ENCODE measurements around the gene FAM107A.
A peak's percentile ranks its signal among the peaks of the same experiment; 100 is the strongest.

Gene FAM107A

DNA sequence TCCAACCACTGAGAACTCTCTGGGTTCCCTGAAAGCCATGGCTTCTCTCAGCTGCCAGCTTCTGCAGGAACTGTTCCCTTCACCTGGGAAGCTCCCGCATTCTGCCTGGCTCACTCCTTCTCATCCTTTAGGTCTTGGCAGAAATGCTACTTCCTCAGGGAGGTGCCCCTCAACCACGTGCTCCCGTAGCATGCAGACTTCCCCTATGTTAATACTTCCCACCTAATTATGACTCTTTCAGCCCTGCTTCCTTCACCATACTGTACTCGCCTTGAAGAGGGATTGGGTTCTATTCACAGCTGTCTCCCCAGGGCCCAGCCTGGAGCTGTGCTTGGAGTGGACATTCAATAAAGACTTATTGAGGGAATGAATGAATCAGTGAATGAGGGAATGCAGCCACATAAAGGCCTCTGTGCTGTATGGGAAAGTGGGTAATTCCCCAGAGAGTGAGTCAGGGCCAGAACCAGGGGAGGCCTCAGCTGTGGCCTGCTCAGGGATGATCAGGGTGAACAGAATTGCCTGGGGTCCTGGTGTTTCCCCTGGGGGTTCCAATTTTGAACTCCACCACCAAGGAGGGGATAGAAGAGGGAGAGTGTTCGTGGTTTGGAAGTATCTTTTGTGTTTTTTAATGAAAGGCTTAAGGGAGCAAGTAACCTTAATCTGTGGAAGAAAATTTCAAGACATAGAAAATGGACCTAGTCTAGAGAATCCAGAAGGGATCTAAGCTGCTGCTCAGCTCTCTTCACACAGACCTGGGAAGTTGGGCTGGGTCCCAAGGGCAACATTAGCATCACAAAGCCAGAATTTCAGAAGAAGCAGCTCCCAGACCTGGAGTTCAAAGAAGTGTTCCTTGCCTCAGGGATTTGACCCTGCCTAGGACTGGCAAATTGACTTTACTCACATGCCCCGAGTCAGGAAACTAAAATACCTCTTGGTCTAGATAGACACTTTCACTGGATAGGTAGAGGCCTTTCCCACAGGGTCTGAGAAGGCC, 14.6 kb upstream of the FAM107A start:
- no peak for DNase-seq (ENCODE audit: low read depth)

DNA sequence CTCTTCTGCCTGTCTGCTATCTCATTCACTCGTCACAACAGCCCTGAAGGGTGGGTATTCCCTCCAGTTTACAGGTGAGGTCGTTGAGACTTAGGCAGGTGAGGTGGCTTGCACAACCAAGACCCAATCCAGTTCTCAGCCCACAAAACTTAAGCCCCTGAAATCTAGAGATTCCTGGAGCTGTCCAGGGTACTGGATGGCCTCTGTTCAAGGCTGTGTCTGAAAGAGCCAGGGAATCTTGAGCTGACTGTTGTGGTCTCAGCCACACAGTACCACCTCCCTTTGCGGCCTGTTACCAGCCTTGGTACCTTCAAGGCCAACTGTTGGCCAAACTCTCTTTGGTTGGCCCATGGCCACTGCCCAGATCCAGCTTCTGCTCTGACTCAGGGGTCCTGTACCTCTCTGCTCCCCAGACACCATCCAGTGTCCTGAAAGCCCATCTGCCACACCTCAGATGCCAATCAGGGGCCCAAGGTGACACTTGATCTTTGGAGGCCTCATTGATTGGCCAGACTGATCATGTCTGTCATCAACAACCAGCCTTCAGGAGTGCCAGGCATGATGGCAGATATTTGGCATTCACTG, 10.9 kb upstream of the FAM107A start:
- DNase-seq (ENCODE audit: low read depth), result no peak

DNA sequence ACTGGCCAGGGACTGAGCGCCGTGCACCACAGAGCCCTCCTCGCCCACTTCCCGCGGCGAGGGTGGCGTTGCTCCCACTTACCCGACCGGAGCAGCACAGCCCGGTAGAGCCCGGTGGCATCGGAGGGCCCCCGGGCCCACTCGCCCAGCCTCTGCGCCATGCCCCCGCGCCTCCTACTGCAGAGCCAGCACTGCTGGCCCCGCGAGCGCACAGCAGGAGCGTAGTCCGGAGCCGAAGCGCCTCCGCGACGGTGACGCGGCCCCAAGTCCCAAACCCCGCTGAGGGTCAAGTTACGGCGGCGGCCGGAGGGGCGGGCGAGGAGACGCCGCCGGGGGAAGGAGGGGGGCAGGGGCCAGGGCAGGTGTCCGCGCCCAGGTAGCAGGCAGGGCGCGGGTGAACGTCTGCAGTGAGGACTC, 9.6 kb upstream of the FAM107A start:
- no peak for DNase-seq (ENCODE audit: low read depth)

DNA sequence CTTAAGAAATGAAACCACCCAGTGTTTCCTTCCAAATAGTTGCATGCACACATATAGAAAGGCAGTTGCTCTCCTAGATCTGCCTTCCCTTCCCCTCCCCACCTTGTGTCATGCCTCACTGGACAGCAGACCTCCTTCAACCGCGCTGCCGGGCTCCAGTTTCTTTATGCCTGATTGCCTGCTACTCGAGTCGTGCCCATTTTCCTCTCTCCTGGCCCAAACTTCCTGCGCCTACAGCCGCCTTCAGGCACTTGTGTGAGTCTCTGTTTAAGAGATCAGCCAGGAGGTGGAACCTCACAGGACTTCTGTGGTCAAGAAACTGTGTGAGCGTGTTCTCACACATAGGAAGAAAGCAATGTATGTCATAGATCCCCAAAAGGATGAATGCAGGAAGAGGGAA, 8.8 kb upstream of the FAM107A start:
- DNase-seq (ENCODE audit: low read depth), result no peak

DNA sequence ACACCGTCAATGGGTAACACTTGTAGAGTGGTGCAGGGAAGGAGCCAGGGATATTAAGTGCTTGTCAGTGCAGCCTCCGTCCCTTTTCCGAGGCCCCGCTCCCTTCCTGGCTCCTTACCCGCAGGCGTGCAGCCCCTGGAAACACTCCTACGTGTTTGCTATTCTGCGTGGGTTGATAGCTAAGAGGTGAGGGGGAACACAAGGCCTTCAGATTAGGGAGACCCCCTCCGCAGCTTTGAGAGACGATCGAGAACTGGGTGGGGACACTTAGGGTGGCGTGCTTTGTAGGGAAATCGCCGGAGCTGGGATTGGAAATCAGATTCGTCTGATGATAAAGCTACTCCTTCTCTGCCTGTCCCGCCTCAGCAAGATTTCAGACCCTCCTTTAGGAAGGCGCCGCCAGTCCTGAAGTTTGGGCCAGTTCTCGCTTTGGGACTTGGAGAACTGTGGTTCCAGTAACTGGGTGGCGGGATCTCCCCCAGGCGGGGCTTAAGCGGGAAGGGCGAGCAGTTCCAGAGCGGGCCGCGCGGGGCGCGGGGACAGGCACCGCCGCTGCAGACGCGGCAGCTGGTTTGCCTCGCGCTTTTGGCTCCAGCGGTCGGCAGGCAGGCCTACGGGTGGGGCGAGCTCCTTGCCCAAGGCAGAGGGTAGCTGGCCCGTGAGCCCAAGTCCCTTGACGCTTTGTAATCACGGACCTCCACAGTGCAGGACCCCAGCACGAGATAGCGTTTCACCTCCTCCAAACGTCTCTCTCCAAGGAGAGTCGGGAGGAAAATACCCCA, 8.0 kb upstream of the FAM107A start:
- peak; percentile 35 for DNase-seq (ENCODE audit: low read depth)

DNA sequence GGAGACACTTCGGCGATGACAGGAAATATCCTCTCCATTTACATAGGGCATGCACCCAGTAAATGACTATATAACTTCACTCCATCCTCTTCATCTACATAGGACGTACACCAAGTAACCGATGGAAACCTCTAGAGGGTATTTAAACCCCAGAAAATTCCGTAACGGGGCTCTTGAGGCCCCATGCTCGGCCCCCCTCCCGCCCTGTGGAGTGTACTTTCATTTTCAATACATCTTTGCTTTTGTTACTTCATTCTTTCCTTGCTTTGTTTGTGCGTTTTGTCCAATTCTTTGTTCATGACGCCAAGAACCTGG, 7.5 kb upstream of the FAM107A start:
- DNase-seq (ENCODE audit: low read depth), result no peak

DNA sequence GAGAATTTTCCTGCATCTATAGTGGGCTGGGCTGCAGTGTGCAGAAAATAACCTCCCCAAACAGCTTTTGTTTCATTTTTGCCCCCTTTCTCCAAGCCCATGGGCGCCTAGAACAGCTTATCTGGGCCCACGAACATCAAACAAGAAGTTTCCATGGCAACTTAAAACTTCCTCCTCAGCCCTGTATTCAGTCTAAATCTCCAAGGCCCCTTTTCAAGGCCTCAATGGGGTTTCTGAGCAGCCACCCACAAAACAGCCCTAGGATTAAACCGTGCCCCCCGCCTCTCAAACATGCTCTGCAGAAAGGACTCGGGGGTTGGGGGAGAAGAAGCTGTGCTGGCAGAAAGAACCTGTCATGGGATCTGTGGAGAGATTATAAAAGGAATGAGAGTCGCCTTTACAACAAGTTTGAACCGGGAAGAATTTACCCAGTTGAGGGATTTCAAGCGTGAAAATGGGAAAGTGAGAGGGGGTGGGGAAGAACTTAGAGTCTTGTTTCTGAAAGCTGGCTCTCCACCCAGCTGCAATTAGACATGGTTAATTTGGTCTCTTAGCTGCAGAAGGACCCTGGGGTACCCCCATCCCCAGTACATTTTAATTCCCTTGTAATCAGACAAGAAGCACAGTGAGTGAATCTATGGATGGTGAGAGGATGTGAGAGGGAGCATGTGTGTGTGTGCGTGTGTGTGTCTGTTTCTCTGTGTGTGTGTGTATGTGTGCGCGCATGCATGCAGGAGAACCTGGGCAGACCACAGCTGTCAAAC, 4.3 kb upstream of the FAM107A start:
- DNase-seq (ENCODE audit: low read depth), result no peak

DNA sequence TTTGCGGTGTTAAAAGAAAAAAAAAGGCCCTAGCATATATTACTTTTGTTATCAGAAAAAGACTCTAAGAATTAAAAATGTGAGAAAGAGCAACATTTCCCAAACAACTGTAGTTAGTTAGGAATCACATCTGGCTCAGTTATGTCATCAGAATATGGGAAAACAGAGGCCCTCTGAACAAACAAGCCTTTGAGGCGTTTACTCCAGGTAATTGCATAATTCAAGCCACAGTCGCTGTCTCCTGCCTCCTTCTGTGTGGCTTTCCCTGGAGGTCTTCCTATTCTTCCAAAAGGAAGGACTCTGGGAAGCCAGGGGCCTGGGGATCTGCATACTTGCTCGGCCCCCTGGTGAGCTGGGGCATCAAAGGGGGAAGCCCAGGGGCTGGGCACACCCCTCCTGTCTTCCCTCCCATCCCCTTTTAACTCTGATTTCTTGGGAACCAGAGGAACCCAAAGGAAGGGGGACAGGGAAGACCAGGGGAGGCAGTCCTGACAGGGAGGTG, 3.7 kb upstream of the FAM107A start:
- no peak for DNase-seq (ENCODE audit: low read depth)

DNA sequence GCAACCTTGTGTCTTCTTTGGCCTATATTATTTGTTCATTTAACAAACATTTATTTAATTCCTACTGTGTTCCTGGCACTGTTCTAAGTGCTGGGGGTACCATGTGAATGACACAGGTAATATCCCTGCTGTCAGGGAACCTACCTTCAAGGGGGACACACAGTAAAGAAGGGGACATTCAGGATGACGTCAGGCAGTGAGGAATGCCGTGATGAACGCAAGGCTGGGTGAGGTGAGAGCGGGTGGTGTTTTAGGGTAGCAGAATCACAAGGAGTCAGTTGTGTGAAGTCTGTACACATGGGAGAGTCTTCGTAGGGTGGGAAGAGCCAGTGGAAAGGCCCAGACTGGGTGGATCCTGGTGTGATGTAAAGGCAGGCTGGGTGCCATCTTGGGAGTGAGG, 1.7 kb upstream of the FAM107A start:
- no peak for DNase-seq (ENCODE audit: low read depth)

DNA sequence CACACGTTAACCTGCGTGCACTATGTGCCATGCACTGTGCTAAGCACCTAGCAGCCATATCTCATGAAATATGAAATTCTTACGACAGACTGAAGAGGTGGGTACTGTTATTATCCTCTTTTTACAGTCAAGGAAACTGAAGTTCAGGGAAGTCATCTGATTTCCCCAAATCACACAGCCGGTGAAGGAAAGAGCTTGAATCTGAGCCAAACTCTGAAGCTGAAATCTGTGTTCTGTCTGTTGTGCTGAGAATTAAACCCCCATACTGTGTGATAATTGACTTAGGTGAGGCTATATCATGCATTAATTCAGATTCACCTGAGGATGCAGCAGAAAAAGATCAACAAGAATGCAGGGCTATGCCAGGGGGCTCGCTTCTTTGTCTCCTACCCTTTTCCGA, 475 bp downstream of the FAM107A start:
- DNase-seq (ENCODE audit: low read depth), result no peak

DNA sequence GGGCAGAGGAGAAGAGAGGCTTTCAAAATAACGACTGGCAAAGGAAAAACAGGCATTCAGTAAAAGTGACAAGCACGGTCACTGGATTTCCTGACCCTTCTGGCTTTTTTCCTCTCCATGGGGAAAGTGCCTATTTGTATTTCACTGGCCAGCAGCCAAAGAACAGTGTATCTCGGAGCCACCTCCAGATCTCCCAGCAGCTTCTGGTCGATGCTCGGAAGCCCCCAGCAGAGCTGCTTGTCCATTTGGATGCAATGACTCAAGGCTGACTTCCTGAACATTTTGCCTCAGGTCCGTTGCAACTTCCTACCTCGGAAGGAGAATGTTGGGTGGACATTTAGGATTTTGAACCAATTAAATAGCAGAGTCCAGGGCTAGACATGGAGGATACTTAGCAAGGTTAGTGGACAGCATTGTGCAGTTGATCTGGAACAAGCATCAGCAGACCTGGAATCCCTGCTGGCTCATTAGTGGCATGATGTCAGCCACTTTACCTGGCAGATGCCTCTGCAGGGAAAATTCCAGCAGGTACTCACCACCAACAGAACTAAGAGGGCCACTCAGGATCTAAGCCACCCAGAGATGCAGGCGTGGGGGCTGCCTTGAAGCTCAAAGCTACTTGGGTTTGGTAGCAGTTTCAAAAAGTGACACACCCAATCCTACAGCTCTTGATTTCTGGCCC, 1.1 kb downstream of the FAM107A start:
- no peak for DNase-seq (ENCODE audit: low read depth)

DNA sequence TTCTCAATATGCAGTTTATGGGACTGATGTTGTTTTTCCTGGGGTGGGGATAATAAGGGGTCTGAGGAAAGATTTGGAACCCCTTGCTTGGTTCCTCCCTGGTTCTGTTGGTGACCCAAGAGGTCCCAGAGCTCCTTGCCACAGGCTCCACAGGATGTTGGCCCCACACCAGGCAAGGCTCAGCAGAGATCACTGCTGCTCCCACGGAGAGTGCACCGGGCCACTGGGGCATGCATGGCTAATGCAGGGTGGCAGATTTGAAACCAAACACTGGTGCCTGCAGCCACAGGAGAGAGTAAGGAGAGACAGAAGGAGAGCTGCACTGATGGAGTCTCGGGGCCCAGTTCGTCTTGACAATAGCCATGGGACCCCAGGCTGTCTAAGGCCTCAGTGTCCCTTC, 2.5 kb downstream of the FAM107A start:
- DNase-seq (ENCODE audit: low read depth), result no peak

DNA sequence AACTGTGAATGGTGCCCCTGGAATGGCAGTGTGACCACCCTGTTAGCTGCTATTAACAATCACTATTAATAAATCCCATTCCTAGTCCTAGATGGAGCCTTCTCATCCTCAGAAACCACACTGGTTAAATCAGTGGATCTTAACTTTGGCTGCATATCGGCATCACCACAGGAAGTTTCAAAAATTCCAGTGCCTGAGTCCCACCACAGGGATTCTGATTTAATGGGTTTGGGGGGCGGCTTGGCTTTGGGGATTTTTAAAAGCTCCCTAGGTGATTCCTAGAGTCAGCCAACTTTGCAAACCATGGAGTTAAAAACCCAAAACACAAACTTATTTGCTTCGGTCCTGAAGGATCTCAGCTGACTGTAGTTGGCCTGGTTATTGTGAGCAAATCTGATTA, 3.1 kb downstream of the FAM107A start:
- no peak for DNase-seq (ENCODE audit: low read depth)

DNA sequence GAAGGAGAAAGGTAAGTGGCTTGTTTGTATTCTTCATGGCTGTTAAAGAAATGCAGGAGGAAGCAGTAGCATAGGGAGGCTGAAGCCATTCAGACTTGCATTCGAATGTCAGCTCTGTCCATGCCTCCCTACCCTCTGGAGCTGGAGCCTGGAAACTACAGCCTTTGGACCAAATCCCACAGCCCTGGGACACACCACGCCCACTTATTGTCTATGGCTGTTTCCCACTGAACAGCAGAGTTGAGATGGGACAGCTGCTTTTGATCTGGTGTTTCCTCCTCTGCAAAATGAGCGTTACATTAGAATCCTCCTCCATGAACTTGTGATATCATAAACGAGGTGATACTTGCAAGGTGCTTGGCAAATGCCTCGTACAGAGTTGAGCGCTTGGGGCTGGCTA, 3.6 kb downstream of the FAM107A start:
- no peak for DNase-seq (ENCODE audit: low read depth)

DNA sequence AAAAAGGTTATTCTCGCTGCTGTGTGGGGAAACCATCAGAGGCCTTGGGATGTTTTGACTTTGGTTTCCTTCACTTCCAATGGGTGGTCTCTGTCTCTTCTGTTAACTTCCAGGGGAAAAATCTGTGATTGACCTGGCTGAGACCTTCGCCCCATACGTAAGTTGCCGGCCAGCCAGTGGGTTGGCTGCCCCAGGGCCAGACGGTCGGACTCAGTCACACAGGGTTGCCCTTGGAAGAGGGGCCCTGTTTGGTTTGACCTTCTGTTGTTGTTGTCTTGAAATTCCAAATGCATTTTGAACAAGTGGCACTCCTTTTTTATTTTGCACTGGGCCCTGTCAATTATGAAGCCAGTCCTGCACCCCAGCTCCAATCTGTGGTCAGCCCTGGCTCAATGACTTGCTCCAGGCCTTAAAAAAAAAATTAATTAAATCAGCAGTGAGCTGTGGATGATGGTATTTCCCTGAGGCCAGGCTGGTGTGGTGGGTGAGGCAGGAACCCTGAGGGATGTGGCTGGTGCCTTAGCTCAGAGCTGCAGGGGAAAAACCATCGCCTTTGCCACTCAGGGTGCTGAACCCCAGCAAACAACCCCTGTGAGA, 4.5 kb downstream of the FAM107A start:
- DNase-seq (ENCODE audit: low read depth), result no peak

DNA sequence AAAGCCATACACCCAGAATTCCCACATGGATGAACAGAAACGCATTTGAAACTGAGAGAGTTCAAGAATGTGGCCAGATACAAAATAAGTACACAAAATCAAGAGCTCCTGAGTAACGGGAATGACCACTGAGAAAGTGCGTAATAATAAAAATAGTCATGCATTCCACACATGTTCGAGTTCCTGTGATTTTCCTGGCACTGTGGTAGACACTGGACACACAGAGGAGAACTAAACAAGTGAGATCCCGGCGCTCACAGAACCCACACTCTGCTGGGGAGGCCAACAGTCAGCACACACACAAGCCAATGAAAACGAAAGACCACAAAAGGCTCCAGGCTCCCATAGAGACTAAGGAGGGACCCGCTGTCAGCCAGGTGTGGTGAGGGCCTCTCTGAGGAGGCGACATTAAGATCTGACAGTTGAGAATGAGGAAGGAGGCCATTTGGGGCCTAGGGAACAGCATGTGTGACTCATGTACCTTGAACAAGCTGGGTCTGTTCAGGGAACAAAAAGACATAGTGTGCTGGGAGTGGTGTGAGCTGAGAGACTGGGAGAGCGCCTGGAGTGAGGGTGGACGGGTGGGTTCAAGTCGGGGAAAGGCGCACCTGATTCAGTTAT, 5.1 kb downstream of the FAM107A start:
- DNase-seq (ENCODE audit: low read depth), result no peak

DNA sequence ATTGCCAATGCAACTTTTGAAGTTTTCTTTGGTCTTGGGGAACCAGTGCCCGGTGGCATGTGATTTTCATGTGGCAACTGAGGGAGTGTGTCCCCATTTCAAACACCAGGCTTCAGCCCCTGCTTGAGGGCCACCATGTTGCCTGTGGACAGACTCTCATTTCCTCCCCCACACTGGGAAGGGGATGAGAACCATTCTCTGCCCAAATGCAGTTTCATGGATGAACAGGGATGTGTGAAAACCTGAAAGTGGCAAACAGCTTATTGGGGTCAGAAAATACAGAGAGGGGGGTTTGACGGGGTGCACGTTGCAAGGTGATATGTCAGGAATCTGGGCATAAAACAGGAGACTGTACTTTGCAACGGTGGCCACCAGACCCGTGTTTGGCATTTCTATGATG, 6.3 kb downstream of the FAM107A start:
- DNase-seq (ENCODE audit: low read depth), result no peak

DNA sequence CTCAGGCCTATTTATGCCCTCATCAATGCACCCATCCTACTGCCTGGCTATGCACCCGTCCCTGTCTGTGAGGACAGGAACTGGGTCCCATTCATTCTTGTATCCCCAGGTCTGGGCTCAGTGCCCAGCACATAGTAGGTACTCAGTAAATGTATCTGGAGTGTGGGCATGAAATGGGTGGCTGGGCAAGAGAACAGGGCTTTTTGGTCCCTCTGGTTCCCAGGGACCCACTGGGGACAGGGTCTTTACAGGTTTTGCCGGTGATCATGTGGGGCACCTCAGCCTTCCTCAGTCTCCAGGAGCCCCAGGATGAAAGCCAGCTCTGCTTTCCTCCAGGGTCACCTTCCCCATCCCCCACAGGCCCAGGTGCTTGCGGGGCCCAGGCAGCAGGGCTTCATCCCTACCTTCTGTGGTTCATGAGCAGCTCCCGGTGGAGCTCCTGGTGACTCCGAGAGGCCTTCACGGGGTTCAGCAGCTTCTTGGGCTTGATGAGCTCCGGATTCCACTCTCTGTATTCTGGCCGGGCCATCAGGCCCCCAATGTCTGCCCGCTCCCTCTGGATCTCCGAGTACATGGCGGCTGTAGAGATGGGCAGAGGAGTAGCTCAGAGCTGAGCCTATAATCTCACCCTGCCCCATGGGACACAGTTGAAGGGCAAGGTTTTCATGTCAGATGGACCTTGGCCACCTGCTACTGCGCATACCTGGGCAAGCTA, 7.7 kb downstream of the FAM107A start:
- DNase-seq (ENCODE audit: low read depth), result no peak

DNA sequence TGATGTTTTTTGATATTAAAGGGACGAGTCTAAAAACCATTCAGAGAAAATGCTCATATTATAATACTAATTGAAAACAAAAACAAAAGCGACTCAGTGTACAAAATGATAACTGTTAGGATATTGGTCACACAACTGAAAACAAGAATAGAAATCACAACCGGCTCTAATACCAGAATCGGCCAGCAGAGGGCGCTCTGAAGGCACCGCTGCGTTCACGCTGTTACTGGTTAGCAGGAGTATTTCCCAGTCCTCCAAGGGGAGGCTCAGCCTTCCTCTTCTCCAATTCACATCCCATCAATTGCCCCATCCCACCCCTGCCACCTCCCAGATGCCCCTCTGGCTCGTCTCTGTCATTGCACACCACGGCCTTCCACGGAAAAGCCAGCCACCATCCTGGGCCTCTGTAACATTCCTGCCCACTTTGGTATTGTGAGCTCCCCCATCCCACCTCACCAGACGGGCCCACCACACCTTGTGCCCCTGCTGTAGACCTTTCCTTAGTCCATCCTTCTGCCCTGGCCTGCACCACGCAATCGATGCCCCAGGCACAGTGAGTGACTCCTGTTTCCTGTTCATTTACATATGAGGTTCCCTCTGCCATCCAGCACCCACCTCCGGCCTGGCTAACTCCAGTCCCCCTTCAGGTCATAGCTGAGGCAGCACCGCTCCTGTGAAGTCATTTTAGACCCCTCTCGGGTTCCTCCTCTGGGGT, 8.5 kb downstream of the FAM107A start:
- peak; percentile 65 for DNase-seq (ENCODE audit: low read depth)

DNA sequence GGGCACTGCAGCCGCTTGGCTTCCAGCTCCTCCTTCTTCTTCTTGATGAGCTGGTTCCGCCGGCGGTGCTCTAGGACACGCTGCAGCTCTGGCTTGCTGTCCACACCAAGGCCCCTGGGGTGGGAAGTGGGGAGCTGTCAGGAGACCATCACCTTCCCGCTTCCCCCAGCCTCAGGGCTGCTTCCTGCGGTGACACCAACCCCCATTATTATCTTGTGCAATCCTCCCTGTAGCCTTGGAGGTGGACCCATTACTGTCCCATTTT, 10.0 kb downstream of the FAM107A start:
- DNase-seq (ENCODE audit: low read depth), result no peak

All from activated gamma-delta T cell treated with anti-CD3 and anti-CD28 coated beads, Interleukin-2, amount 50 U/mL, for 16 hours (primary cell).